Measurements from ENCODE around the gene IPP.

- TF ChIP-seq CTCF (IDR thresholded peaks at IDR 0.05) (no peak), EP300 (IDR thresholded peaks at IDR 0.05) (no peak), POLR2A (IDR thresholded peaks at IDR 0.05) (no peak), POLR2AphosphoS5 (IDR thresholded peaks at IDR 0.05) (no peak)
Measured at GRCh38 chr1:45730780-45731319, 19.6 kb downstream of the IPP start.

Measured in suprapubic skin (tissue), 4 donors.